ENCODE measurements around the gene SLC2A11.

SLC2A11 gene

DNA sequence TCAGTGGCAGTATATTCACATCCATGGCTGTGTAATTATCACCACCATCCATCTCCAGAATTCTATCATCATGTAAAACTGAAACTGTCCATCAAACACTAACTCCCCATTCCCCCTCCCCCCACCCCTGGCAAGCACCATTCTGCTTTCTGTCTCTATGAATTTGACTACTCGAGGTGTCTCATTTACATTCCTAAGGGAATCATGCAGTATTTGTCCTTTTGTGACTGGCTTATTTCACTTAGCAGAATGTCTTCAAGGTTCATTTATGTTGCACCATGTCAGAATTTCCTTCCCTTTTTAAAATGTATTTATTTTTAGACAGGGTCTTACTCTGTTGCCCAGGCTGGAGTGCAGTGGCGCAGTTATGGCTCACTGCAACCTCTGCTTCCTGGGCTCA lies 39.1 kb upstream of the SLC2A11 start:
- H3K4me3 ChIP-seq (ENCODE audit: control insufficient read depth, low read depth, low read length) = no peak overlapping the region
- TF ChIP-seq, protein P1, sequence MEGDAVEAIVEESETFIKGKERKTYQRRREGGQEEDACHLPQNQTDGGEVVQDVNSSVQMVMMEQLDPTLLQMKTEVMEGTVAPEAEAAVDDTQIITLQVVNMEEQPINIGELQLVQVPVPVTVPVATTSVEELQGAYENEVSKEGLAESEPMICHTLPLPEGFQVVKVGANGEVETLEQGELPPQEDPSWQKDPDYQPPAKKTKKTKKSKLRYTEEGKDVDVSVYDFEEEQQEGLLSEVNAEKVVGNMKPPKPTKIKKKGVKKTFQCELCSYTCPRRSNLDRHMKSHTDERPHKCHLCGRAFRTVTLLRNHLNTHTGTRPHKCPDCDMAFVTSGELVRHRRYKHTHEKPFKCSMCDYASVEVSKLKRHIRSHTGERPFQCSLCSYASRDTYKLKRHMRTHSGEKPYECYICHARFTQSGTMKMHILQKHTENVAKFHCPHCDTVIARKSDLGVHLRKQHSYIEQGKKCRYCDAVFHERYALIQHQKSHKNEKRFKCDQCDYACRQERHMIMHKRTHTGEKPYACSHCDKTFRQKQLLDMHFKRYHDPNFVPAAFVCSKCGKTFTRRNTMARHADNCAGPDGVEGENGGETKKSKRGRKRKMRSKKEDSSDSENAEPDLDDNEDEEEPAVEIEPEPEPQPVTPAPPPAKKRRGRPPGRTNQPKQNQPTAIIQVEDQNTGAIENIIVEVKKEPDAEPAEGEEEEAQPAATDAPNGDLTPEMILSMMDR (IDR thresholded peaks at IDR 0.05; ENCODE audit: control insufficient read depth, insufficient read depth, low read depth, low read length, missing control alignments) = no peak
- no peak for DNase-seq (ENCODE audit: low read depth)

DNA sequence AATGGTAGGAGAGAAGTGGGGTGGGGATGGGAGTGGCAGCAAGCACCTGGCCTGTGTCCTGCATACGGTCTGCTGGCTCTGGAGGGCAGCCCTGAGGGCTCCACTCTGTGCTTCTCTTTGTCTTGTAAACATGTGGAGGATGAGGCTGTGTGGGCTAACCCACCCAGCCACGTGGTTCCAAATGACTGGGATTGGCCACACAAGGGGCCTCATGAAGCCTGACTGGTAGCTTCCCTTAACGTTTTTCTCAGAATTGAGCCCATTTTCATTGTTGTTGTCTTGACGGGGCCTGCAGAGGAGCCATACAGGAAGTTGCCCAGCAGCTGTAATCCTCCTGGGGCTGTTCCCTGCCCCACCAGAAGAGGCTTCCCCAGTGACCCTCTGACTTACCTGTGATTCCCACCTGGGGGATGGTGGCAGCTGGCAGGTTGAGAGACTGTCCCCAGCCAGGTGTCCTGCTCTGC lies 36.9 kb upstream of the SLC2A11 start:
- no peak overlapping the region for H3K4me3 ChIP-seq (ENCODE audit: control insufficient read depth, low read depth, low read length)
- no peak for DNase-seq (ENCODE audit: low read depth)
- TF ChIP-seq, protein P1 (IDR thresholded peaks at IDR 0.05; ENCODE audit: control insufficient read depth, insufficient read depth, low read depth, low read length, missing control alignments) = no peak

DNA sequence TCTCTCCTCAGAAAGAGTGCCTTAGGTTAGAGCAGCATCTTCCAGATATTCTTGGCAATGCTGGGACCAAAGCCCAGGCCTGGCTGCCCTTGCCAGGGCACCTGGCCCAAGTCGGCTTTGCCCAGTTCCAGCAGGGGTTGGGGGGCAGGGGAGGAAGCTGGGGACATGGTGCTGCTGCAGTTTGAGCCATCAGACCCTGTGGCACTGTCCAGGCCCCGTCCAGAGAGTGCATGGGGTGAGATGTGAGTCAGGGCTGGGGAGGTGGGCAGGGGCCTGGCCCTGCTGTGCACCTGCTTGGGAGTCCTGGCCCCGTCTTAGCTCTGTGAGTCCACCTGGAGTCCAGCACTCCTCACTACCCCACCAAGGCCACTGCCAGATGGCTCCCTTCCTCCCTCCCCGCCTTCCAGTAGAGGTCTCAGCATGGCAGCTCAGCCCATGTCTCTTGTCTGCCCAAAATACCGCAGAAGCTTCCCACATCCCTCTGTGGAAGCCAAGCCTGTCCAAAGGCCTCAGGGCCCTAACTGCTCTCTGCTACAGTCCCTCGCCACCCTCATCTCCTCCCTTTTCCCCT lies 35.5 kb upstream of the SLC2A11 start:
- H3K4me3 ChIP-seq (ENCODE audit: control insufficient read depth, low read depth, low read length) = no peak overlapping the region
- no peak for DNase-seq (ENCODE audit: low read depth)
- TF ChIP-seq, protein P1 (IDR thresholded peaks at IDR 0.05; ENCODE audit: control insufficient read depth, insufficient read depth, low read depth, low read length, missing control alignments) = no peak

DNA sequence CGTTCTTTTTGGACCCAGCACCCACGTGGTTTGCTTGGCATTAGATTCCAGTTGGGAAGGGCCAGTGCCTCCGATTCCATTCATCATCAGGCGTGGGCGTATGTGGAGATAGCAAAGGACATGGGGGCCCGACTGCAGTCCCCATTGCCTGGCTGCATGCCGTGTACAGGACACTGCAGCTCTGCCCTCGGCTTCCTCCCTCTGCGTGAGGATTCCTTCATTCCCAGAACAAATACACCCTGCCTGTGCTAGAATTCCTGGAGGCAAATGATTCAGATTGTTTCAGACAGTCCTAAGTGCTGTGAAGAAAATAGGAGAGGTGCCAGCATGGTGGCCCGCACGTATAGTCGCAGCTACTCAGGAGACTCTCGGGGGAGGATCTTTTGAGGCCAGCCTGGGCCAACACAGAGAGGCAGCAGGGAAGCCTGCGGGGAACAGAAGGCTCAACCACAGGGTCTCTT lies 34.3 kb upstream of the SLC2A11 start:
- no peak for DNase-seq (ENCODE audit: low read depth)
- no peak overlapping the region for H3K4me3 ChIP-seq (ENCODE audit: control insufficient read depth, low read depth, low read length)
- TF ChIP-seq, protein P1 (IDR thresholded peaks at IDR 0.05; ENCODE audit: control insufficient read depth, insufficient read depth, low read depth, low read length, missing control alignments) = no peak

DNA sequence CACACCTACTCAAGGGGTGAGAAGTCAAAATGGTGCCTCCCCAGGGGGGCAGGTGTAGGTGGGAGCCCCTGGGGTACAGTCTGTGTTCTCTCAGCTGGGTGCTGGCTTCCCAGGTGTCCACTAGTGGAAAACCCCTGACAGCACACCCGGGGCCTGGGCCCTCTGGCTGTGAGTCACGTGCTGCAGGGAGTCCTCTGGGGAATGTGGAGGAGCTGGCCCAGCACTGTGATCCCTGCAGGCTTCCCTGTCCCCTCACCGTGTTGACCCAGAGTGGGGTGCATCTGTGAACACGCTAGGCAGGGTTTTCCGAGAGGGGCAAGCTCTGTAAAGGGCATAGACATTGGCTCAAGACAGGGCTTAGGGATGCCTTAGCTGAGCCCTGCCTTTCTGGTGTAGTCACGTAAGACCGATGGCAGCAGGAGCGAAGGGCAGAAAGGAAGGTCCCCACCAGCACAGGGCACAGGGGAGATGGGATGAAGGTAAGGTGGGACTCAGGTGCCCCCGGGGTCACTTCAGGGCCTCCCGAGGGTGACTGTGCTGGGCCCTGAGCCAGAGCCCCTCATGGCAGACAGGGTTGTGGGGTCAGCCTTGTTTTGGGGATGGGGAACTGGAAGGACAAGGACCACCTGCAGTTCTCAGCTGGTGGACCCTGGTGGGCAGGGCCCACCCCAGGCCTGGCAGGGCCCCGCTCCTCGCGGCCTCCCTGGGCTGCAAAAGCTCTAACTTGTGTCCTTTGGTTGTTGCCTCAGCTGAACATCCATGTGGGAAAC lies 33.0 kb upstream of the SLC2A11 start:
- no peak for DNase-seq (ENCODE audit: low read depth)
- TF ChIP-seq, protein P1 (IDR thresholded peaks at IDR 0.05; ENCODE audit: control insufficient read depth, insufficient read depth, low read depth, low read length, missing control alignments) = no peak
- H3K4me3 ChIP-seq (ENCODE audit: control insufficient read depth, low read depth, low read length) = no peak overlapping the region

DNA sequence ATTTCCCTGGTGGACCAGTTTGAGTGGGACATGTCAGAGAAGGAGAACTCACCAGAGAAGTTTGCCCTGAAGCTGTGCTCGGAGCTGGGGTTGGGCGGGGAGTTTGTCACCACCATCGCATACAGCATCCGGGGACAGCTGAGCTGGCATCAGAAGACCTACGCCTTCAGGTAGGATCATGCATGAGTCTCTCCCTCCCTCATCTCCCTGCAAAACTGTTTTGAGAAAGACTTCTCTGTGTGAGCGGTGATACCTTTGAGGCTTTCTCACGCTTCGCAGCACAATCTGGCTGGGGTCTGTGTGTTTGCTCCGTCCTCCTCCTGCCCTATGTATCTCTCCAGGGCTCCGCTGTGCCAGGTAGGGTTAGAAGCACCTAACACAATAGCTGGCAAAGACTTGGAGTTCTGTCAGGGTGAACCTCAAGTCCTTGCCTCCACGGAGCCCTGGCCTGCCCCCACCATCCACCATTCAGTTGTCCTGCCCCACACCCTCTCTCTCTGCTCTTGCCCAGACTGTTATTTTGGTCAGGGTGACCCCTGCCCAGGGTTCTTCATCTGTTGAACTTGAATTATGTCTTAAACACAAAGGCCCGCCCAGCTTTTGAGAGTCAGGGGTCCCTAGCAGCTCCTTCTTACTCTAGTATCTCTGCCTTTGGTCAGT lies 32.3 kb upstream of the SLC2A11 start:
- DNase-seq (ENCODE audit: low read depth) = no peak
- TF ChIP-seq, protein P1 (IDR thresholded peaks at IDR 0.05; ENCODE audit: control insufficient read depth, insufficient read depth, low read depth, low read length, missing control alignments) = no peak
- no peak overlapping the region for H3K4me3 ChIP-seq (ENCODE audit: control insufficient read depth, low read depth, low read length)
